Nucleus accumbens (tissue), 56 donors: Measurements from ENCODE around the gene PCDH12.

ENCODE experiments used
- DNase-seq, 56 donors: peaks; one replicate each; lab custom pipeline; 2025; lab: John Stamatoyannopoulos, UW

PCDH12 gene

GRCh38 chr5:141958113-141958512 lies at the start of gene PCDH12:
Gene PCDH12, minus strand, starts transcription at chr5:141958202. Its CDS starts 351 bp downstream, at chr5:141957851.
- DNase-seq = no peak

DNA sequence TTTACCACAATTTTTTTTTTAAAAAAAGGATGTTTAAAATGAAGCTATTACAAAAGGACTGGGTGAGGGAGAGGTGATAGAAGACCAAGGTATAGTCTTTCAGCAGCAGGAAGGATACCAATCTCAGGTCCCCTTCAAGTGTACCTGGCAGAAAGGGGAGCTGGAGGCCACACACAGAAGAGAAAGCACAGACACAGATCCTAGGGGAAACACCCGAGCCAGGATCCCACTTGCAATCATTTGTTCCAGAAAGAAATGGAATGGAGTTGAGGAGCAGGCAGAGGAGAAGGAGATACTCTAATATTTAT lies 49.2 kb upstream of the PCDH12 start:
- no peak for DNase-seq

DNA sequence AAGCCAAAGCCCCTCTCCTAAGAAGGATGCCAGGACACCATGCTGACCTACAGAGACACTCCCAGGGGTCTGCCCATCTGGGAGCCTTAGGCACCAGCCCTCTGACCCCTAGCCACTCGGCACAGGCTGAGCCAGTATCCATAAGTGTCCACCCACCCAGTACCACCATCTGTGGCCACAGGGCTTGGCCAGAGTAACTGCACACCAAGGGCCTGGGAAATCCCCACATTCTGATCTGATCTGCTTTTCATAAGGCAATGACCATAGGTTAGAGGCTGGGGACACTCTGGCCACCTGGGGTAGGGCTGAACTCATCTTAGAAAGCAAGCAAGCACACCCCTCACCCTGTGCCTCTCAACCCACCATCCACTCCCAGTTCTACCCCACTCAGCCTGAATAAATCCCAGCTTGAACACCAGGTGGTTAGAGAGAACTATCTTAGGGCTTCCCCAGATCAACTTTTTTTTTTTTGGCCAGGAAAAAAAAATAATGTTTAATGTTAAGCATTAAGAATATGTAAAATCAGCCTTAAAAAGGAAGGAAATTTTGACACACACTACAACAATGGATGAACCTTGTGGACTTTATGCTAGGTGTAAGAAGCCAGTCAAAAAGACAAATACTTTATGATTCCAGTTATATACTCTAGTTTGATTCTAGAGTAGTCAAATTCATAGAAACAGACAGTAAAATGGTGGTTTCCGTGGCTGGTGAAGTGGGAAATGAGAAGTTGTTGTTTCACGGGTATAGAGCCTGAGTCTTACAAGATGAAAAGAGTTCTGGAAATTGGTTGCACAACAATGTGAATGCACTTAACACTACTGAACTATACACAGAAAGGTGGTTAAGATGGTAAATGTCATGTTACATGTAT lies 48.6 kb upstream of the PCDH12 start:
- DNase-seq = no peak

- no peak for DNase-seq
Measured at GRCh38 chr5:142003266-142003800, 45.3 kb upstream of the PCDH12 start.

DNA sequence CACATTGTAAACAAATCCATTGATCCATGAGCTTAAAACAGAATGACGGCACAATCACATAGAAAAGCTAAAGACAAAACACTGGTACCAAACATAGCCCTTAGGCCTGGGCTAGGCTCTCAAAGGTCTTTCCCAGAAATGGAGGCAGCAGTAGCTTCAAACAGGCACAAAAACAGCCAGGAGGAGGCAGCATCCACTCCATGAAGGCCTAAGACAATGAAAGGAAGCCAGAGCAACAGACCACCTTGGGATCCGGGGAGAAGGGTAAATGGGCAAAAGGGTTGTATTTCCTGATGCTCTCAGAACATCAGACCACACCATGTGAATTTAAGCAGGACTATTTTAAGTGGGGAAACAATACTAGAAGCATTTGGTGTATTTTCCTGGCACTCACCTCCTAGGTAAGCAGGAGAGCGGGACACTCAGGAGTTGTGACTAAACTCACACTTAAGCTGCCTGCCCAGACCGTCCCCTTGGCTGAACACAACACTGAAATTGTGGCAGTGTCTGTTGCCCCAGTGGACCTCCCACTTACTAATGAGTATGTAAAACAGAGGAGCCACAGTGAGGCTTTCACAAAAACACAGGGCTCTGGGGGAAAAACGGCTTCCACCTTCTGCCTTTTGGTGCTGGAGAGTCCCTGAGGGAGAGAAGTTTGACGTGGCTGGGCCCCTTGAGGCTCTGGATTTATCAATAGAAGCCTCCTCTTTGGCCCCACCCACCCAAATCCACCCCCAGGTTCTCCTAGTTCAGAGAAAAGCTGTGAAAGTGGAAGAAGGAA lies 42.9 kb upstream of the PCDH12 start:
- DNase-seq = peak in 3 of 56 donors; percentile 8 to 33 (median 10)

GRCh38 chr5:142000173-142000572 lies 42.2 kb upstream of the PCDH12 start:
- DNase-seq = no peak

DNA sequence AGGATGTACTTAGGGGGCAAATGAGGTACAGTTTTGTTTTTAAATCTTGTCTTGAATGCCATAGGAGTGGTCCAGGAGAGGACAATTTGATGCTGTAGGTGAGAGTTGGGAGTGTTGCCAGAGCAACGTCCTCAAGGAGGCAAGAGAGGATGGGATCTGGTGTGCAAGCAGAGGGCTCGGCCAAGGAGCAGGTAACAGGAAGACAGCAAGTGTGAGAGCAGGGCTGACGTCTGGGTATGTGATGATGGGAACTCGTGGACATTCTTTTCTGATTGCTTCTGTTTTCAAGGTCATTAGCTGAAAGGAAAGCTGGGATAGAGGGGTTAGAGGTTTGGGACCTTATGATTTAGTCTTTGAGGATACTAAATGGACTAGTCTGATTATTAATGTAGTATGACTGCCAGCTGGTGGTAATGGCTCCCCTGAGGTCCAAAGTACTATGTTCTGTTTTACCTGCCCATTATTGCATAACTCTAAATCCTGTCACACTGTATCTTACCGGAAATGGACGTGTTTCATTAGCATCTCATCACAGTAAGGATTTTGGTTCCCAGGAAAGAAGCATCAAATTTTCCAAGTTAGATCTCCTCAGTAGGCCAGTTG lies 39.5 kb upstream of the PCDH12 start:
- DNase-seq = no peak

- no peak for DNase-seq
Measured at GRCh38 chr5:141995656-141996055, 37.7 kb upstream of the PCDH12 start.

DNA sequence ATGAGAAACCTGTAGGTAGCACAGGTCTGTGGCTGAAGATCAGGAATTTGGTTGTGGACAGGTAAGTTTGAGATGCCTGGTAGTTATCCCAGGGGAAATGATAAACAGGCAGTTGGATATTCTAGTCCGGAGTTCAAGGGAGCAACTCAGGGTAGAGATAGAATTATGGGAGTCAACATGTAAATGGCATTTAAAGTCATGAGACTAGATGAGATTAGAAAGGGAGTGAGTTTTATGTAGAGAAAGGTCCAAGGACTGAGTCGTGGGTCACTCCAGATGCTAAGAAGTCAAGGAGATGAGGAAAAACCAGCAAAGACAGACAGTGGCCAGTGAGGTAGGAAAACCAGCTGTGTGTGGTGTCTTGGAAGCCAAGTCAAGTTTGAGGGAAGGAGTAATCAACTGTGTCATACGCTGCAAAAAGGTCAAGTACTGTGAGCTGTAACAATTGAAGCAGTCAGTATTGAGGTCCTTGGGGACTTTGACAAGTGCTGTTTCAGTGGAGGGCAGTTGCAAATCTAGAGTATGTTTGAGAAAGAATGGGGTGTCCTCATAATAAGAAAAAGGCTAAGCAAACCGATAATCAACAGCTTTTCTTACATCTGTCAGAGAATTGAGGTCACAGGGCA lies 36.6 kb upstream of the PCDH12 start:
- DNase-seq = no peak

GRCh38 chr5:141992349-141992963 lies 34.5 kb upstream of the PCDH12 start:
- DNase-seq = peak in 32 of 56 donors; percentile 3 to 87 (median 44)

DNA sequence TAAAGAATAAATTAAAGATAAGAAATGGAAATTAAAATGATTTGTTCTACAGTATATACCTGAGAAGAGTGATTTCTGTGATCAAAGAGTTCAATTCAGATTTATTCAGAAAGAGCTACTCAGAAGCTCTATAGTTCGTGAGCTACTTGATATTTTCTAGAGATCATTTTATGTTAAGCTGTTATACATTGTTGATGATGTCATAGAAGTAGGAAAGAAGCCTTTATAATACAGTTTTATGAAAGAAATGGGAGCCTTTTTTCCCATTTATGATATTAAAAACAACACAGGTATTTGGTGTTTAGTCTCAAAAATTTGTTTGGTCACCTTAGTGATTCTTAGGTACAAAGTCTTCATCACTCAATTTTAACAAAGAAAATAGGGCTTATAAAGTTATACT lies 31.7 kb upstream of the PCDH12 start:
- DNase-seq = no peak

- no peak for DNase-seq
Measured at GRCh38 chr5:141986072-141986471, 28.1 kb upstream of the PCDH12 start.

DNA sequence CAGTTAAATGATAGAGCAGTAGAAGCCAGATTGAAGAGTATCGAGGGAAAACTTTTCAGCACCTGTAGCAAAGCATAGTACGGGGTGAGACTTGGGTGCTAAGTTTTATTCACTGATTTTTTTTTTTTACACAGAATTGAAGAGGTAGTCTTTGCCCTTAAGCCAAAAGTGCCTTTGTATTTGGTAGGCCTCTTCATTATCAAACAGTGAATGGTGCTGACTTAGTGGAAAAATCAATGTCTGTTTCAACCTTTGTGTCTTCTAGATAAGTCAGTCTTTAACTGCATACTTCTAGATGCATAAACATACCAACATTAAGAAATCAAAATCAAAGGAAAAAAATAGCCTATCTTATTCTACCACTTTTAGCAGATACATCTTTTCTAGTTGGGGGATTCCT lies 24.6 kb upstream of the PCDH12 start:
- no peak for DNase-seq

DNA sequence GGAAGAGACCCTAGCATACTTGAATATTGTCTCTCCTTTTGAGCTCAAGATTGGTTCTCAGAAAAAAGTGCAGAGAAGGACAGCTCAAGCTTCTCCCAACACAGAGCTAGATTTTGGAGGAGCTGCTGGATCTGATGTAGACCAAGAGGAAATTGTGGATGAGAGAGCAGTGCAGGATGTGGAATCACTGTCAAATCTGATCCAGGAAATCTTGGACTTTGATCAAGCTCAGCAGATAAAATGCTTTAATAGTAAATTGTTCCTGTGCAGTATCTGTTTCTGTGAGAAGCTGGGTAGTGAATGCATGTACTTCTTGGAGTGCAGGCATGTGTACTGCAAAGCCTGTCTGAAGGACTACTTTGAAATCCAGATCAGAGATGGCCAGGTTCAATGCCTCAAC lies 20.4 kb upstream of the PCDH12 start:
- DNase-seq = no peak

DNA sequence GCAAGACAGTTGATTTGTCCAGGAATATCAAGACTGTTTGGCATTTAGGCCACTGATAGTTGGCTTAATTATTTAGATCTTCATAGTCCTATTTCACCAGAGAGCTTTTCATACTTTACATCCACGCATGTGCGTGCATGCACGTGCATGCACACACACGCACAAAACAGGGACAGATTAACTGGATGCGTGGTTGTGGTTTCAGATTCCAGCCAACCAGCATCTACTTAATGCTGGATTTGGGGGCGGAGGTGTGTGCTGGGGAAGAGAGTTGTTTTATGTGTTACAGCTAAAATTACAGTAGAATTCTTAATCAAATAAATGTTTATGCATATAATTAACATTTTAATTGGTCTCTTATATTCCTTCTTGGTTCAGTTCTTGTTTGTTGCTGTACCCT lies 18.2 kb upstream of the PCDH12 start:
- peak in 2 of 56 donors; percentile 15 to 27 for DNase-seq

- no peak for DNase-seq
Measured at GRCh38 chr5:141973871-141974595, 16.0 kb upstream of the PCDH12 start.

DNA sequence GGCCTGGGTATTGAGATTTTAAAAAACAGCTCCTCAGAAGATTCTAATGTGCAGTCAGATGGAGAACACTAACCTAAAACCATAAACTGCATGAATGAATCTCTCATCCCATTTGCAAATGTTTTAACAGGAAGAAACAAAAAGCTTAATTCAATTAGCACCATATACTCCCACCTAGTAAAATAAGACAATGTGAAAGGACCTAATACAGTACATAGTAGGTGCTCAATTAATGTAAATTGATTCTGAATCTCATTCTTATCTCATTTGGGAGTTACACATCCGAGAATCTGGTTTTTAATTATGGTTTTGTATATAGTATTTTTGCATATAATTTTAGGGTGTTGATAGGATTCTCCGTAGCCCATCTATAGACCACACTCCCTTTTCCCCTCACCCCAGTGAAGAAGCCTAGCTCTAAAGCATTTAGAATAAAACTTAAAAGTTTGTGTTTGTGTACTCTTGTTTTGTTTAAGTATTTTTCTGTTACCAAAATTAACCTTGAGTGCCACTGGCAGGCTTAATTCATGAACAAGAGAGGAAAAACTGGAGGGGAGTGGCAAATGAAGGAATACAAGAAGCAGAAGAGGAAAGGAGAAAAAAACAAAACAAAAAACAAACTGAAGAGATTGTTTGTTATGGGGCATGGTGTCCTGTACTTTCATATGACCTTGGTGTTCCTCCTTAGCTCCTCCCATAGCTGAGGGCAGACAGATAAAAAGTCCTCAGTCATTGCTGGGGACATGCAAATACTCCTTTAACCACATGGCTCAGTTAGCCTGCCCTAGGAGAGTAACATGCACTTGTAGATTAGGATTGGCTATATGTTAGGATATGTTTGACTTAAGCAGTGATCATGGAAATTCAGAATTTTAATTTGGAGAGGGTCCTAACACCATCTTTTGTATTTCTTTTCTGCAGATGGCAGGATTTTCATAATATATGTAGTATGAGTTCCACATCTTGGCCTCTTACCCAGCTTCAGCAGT lies 12.1 kb upstream of the PCDH12 start:
- DNase-seq = no peak

DNA sequence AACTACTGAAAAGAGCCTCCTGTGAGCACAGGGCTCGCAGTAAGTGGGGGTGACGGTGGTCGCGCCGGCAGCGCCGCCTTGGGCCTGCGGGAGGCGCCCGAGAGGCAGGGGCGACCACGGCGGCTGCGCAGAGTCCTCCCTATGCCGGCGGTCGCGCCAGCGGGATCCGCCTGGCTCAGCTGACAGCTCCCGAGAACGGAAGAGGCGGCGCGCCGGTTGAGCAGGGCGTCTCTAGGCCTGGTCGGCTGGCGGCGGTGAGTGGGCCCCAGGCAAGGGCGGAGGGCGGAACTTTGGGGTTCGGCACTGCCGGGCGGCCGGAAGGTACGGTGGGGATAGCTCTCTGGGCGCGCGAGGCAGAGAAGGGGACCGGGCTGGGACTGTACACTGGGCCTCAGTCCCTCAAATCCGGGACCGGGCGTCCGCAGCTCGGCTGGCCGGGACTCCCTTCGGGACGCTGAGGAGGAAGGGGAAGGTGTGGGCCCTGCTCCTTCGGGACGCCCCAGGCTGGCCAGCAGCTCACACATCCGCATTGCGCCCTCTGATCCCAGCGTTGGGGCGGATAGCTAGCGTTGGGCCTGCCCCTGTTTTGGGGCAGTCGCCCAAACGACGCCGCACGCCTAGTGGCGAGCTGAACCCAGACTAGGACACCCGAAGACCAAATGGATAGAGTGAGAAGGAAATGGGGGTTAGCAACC lies 11.1 kb upstream of the PCDH12 start, which contains the start of gene RNF14:
Gene RNF14 (plus strand): TSS at position 192 of the 695 bp plus-strand sequence. CDS start 4,484 bp downstream, outside the sequence.
- peak; percentile 16 to 94 (median 84) for DNase-seq
